Measurements from ENCODE around the gene TAB2. TPM values are rescaled to one million over a fixed set of nuclear protein-coding genes. Genes with fewer than 3 reads are reported as not detected.

The TAB2 gene
- total and polyA plus RNA-seq, 7 donors, result 35.9 to 86.0 (median 56.5) TPM

DNA sequence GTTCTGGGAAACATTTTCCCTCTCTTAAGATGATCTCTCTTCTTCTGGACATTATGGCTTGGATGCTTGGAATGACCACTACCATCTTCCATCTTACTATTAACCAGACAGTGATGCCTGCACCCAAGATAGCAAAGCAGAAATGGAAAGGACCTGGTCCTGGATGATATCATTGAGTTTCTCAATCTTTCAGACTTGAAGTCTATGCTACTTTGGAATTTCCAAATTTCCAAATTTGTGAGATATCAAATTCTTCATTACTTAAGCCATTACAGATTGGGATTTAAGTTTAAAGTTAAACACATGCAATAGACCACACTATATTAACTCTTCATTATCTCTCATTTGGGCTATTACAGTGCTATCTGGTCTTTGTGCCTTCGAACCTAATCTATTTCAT, 3.7 kb upstream of the TAB2 start:
- TF ChIP-seq, protein P1, sequence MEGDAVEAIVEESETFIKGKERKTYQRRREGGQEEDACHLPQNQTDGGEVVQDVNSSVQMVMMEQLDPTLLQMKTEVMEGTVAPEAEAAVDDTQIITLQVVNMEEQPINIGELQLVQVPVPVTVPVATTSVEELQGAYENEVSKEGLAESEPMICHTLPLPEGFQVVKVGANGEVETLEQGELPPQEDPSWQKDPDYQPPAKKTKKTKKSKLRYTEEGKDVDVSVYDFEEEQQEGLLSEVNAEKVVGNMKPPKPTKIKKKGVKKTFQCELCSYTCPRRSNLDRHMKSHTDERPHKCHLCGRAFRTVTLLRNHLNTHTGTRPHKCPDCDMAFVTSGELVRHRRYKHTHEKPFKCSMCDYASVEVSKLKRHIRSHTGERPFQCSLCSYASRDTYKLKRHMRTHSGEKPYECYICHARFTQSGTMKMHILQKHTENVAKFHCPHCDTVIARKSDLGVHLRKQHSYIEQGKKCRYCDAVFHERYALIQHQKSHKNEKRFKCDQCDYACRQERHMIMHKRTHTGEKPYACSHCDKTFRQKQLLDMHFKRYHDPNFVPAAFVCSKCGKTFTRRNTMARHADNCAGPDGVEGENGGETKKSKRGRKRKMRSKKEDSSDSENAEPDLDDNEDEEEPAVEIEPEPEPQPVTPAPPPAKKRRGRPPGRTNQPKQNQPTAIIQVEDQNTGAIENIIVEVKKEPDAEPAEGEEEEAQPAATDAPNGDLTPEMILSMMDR (IDR thresholded peaks at IDR 0.05), result no peak
- DNase-seq (no peak), ATAC-seq (no peak)
- 97 to 100% (median 97%) methylated on average over 1 of the region's 1 CpG for WGBS, 3 donors
- Histone ChIP-seq H3K36me3 (ENCODE audit: insufficient read depth in 1 of 2, low read depth in 1 of 2) (no peaks in the 10 kb centered on the region), H3K4me1 (peaks cover 3% of the 10 kb centered on the region), H3K27me3 (ENCODE audit: insufficient read depth in 3 of 3, low read length in 2 of 3) (no peaks in the 10 kb centered on the region), H3K4me3 (no peak overlapping the region), H3K27ac (no peak overlapping the region), H3K9me3 (no peaks in the 10 kb centered on the region)
- intact Hi-C loops (cut with DNase I), result no loop called here

DNA sequence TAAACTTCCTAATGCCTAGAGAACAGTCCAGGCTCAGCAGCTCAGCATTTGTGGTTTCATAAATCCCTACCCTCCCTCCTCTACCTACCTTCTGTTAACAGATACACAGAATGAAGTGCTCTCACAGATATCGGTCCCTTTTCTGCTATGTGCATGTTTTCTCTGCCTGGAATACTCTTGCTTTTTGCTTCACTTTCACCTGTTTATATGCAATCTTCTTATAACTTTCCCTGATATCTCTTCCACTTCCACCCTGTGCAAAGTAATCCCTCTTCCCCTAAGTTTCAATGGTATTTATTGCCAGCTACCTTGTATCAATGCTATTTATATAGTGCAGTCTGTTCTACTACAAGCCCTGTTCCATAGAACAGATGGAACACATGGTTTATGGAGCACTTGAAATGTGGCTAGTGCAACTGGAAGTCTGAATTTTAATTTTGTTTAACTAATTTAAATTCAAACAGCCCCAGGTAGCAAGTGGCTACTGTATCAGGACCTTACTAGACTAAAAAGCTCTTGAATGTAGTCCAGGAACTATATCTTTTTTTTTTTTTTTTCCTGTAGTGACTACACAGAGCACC, 3.1 kb upstream of the TAB2 start:
- Histone ChIP-seq H3K36me3 (ENCODE audit: insufficient read depth in 1 of 2, low read depth in 1 of 2) (no peaks in the 10 kb centered on the region), H3K27ac (no peak overlapping the region), H3K27me3 (ENCODE audit: insufficient read depth in 3 of 3, low read length in 2 of 3) (no peaks in the 10 kb centered on the region), H3K9me3 (no peaks in the 10 kb centered on the region), H3K4me3 (no peak overlapping the region), H3K4me1 (peaks cover 3% of the 10 kb centered on the region)
- no peak for ATAC-seq
- WGBS, 3 donors, result 76 to 89% (median 88%) methylated on average over 1 of the region's 1 CpG
- TF ChIP-seq, protein P1 (IDR thresholded peaks at IDR 0.05), result no peak
- intact Hi-C loops (cut with DNase I), result no loop called here
- DNase-seq, result no peak

DNA sequence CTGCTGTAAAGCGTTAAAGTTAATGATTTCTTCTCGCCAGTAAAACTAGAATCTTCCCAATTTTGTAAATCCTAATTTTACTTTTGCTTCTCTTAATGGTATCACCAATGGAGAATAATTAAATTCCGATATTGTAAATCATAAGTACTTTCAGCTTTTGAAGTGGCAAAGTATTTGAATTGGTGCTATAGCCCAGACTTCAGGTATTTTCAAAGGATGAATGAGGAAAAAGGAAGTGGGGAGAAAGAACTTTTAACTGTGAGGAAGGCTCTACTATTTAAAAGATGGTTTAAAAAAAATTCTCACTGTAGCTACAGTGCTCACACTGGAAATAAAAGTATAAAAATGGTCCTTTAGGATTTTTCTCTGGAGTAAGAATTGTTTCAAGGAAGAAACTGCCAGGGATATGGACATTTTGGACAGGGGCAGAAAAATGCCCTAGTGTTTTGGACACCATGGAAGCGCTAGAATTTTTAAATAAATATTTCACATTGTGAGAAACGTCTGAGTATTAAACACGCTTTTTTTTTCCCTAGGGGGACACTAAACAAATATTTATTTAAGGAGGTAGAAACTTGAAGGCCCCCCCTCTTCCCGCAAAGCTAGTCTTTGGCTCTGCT, 1.3 kb upstream of the TAB2 start:
- Histone ChIP-seq H3K4me3 (peak overlapping the region; percentile 97), H3K4me1 (peaks cover 19% of the 10 kb centered on the region), H3K27me3 (ENCODE audit: insufficient read depth in 3 of 3, low read length in 2 of 3) (no peaks in the 10 kb centered on the region), H3K36me3 (ENCODE audit: insufficient read depth in 1 of 2, low read depth in 1 of 2) (no peaks in the 10 kb centered on the region), H3K27ac (peak overlapping the region; percentile 97), H3K9me3 (no peaks in the 10 kb centered on the region)
- no peak for DNase-seq
- TF ChIP-seq, protein P1 (IDR thresholded peaks at IDR 0.05), result no peak
- intact Hi-C loops (cut with DNase I), result loop anchor here (5.0 kb wide), 2 partner anchors 96 to 234 kb away; no protein-coding TSS in a partner anchor
- no peak for ATAC-seq
- 36 to 41% (median 40%) methylated on average over 7 of the region's 7 CpGs for WGBS, 3 donors

DNA sequence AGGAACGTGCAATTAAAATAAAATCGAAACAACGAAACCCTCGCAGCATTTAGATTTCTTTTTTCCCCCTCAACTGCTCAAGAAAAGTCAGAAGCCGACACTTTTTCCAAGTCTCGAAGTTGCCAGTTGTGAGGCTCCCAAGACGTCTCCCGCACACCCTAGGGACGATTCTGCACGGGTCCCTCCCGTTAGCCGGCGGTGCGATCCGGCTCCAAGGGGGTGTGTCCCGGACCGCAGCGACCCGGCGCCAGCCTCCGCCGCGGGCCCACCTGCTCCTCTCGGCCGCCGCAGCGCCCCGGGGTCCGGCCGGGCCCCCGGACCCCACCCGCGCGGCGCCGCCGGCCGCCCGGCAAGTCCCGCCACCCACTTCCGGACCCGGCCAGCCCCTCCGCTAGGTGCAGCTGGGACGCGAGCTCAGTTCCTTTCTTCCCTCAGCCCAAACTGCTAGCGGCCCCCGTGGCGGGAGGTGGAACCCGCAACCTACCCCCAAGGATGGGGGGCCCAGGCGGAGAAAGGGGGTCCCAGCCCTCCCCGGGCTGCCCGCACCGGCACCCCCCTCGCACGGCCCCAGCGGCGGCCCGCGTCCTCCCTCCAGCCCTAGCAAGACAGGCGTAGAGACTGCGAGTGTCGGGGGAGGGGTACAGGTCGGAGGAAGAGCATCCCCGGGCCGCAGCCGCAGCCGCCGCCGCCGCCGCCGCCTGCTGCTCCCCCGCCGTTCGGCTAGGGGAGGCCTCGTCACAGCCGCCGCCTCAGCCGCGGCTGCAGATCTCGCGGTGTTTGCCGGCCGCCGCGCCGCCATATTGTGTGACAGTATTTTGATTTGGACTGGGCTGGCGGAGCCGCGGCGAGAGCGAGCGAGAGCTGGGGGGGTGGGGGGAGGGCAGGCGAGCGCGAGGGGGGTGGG, 520 bp upstream of the TAB2 start:
- Histone ChIP-seq H3K36me3 (ENCODE audit: insufficient read depth in 1 of 2, low read depth in 1 of 2) (no peaks in the 10 kb centered on the region), H3K27ac (peak overlapping the region; percentile 97), H3K9me3 (no peaks in the 10 kb centered on the region), H3K4me1 (peaks cover 22% of the 10 kb centered on the region), H3K4me3 (peak overlapping the region; percentile 97), H3K27me3 (ENCODE audit: insufficient read depth in 3 of 3, low read length in 2 of 3) (no peaks in the 10 kb centered on the region)
- TF ChIP-seq, protein P1 (IDR thresholded peaks at IDR 0.05), result peak; percentile 13
- ATAC-seq, result peak; percentile 94 to 96 (median 95)
- intact Hi-C loops (cut with DNase I), result loop anchor here (5.0 kb wide), 2 partner anchors 95 to 235 kb away; no protein-coding TSS in a partner anchor
- 0 to 1% (median 0%) methylated on average over 55 to 96 of the region's 96 CpGs for WGBS, 3 donors
- DNase-seq, result peak; percentile 92 to 95
